Gastrocnemius medialis (tissue), 4 donors: ENCODE data around the gene VEGFA. TPM values are rescaled to one million over a fixed set of nuclear protein-coding genes. Genes with fewer than 3 reads are reported as not detected.

Experiments used
- ATAC-seq, 2 donors: fragments of 150-250 bp; one replicate each; pipeline ENCODE4 v1.9.1; 2016
- DNase-seq, 2 donors: peaks; one replicate each; pipeline ENCODE4 v3.0.0-alpha.2; 2019
- H3K27ac ChIP-seq, 4 donors: fragments of 200-600 bp; sonication (generic); 1 replicate in 1 of 4; 2 replicates in 3 of 4; pipeline ENCODE4 v1.5.1; 2016 to 2018; ENCODE audit warnings: mild to moderate bottlenecking in 2 of 4, moderate library complexity in 1 of 4
- H3K27me3 ChIP-seq, 3 donors: fragments of 200-600 bp; sonication (generic) in 2 of 3; 1 replicate in 1 of 3; 2 replicates in 2 of 3; pipeline versions ENCODE4 v1.5.1 to v1.6.0; 2016 to 2019; ENCODE audit warnings: mild to moderate bottlenecking in 1 of 3, moderate library complexity in 1 of 3
- H3K36me3 ChIP-seq, 2 donors: fragments of 200-600 bp; sonication (generic) in 1 of 2; one replicate each; pipeline ENCODE4 v1.5.1; 2017 to 2018
- H3K4me1 ChIP-seq, 2 donors: fragments of 200-600 bp; sonication (generic) in 1 of 2; one replicate each; pipeline ENCODE4 v1.5.1; 2016 to 2017; ENCODE audit warnings: mild to moderate bottlenecking in 2 of 2
- H3K4me3 ChIP-seq, 4 donors: fragments of 200-600 bp; sonication (generic) in 3 of 4; 1 replicate in 1 of 4; 2 replicates in 3 of 4; pipeline ENCODE4 v1.5.1; 2016 to 2019; ENCODE audit warnings: mild to moderate bottlenecking in 2 of 4
- H3K9me3 ChIP-seq, 3 donors: fragments of 200-600 bp; sonication (generic) in 2 of 3; 1 replicate in 1 of 3; 2 replicates in 2 of 3; pipeline ENCODE4 v1.5.1; 2016 to 2019
- CTCF ChIP-seq, 5 experiments: fragments of 450-650 bp in 3 of 5; fragments of 200-600 bp in 2 of 5; sonication (generic) in 2 of 5; IDR thresholded peaks in 4 of 5; conservative IDR thresholded peaks in 1 of 5; 1 replicate in 4 of 5; 2 replicates in 1 of 5; pipeline ENCODE4 v1.5.1; 2016 to 2019; ENCODE audit warnings: antibody characterized with exemption in 5 of 5, mild to moderate bottlenecking in 3 of 5, moderate library complexity in 3 of 5
- POLR2A ChIP-seq, 2 donors: fragments of 450-650 bp; IDR thresholded peaks; one replicate each; pipeline ENCODE4 v1.6.1; 2017; ENCODE audit warnings: antibody characterized with exemption in 2 of 2, mild to moderate bottlenecking in 2 of 2, moderate library complexity in 2 of 2
- in situ Hi-C, 4 donors: fragments of 200-750 bp; cut with MboI; loops; one replicate each; pipeline versions ENCODE4 v1.15.0 to v1.8.0; 2017; ENCODE audit warnings: low sequenced_read_pairs in 4 of 4
- intact Hi-C: fragments of 100-400 bp; cut with DNase I; formaldehyde crosslinking; loops from one replicate; pipeline ENCODE4 v1.15.1; 2023; ENCODE audit warnings: low total_unique reads
- total RNA-seq, 4 donors: library from RNA; depleted of rRNA; stranded (reverse); fragments of >200 nt; gene quantifications; one replicate each; pipeline versions ENCODE4 v1.1.0 to v1.2.3, GENCODE V29; 2016

The VEGFA gene
- total RNA-seq, 4 donors from 2014 or later: 66.4 to 195 (median 149) TPM

GRCh38 chr6:43806758-43807227 is 36.8 kb downstream of the VEGFA start:
- in situ Hi-C loops (loop anchor here in 1 of 4 donors (5.0 kb wide), 1 partner anchor 34 kb away; the partner anchor contains the start of gene VEGFA), intact Hi-C loops (no loop called here)
- Histone ChIP-seq H3K4me1 (peaks cover 24 to 25% of the 10 kb centered on the region in 2 donors), H3K36me3 (no peaks in the 10 kb centered on the region), H3K9me3 (no peaks in the 10 kb centered on the region), H3K27ac (peak overlapping the region; percentile 85 to 95 (median 91)), H3K4me3 (no peak overlapping the region), H3K27me3 (no peaks in the 10 kb centered on the region)
- DNase-seq: no peak
- TF ChIP-seq POLR2A (IDR thresholded peaks at IDR 0.05) (no peak), CTCF (IDR thresholded peaks at IDR 0.05 in 4 of 5, conservative IDR thresholded peaks at IDR 0.05 in 1 of 5) (no peak)
- no peak for ATAC-seq

GRCh38 chr6:43807228-43808061 is 37.4 kb downstream of the VEGFA start:
- no peak for TF ChIP-seq CTCF (IDR thresholded peaks at IDR 0.05 in 4 of 5, conservative IDR thresholded peaks at IDR 0.05 in 1 of 5)
- peak; percentile 19 to 61 for TF ChIP-seq POLR2A (IDR thresholded peaks at IDR 0.05)
- in situ Hi-C loops: loop anchor here in 1 of 4 donors (5.0 kb wide), 1 partner anchor 35 kb away; the partner anchor contains the start of gene VEGFA
- peak; percentile 87 to 91 for ATAC-seq

GRCh38 chr6:43808412-43808811 is 38.4 kb downstream of the VEGFA start:
- Histone ChIP-seq H3K9me3 (no peaks in the 10 kb centered on the region), H3K4me1 (peaks cover 26 to 31% of the 10 kb centered on the region in 2 donors), H3K27me3 (no peaks in the 10 kb centered on the region), H3K36me3 (no peaks in the 10 kb centered on the region), H3K27ac (peak overlapping the region; percentile 85 to 95 (median 91)), H3K4me3 (no peak overlapping the region)
- DNase-seq (no peak), ATAC-seq (no peak)
- TF ChIP-seq CTCF (IDR thresholded peaks at IDR 0.05 in 4 of 5, conservative IDR thresholded peaks at IDR 0.05 in 1 of 5) (no peak), POLR2A (IDR thresholded peaks at IDR 0.05) (no peak)
- in situ Hi-C loops: loop anchor here in 1 of 4 donors (5.0 kb wide), 1 partner anchor 36 kb away; the partner anchor contains the start of gene VEGFA
- intact Hi-C loops: no loop called here

More at GRCh38 chr6:43807228-43808061, 37.4 kb downstream of the VEGFA start:
- DNase-seq: peak; percentile 87 to 94
- intact Hi-C loops: no loop called here
- Histone ChIP-seq H3K27me3 (no peaks in the 10 kb centered on the region), H3K4me3 (no peak overlapping the region), H3K36me3 (no peaks in the 10 kb centered on the region), H3K9me3 (no peaks in the 10 kb centered on the region), H3K4me1 (peaks cover 24 to 25% of the 10 kb centered on the region in 2 donors), H3K27ac (peak overlapping the region; percentile 85 to 95 (median 91))

- in situ Hi-C loops: loop anchor here in 1 of 4 donors (5.0 kb wide), 1 partner anchor 37 kb away; the partner anchor contains the start of gene VEGFA
- H3K27me3 ChIP-seq: no peaks in the 10 kb centered on the region
- ATAC-seq: no peak
- no peaks in the 10 kb centered on the region for H3K9me3 ChIP-seq
- peaks cover 29 to 31% of the 10 kb centered on the region in 2 donors for H3K4me1 ChIP-seq
- no peak for DNase-seq
- peak overlapping the region in 3 of 4 donors; percentile 85 to 95 (median 91) for H3K27ac ChIP-seq
- no peaks in the 10 kb centered on the region for H3K36me3 ChIP-seq
- intact Hi-C loops: no loop called here
- H3K4me3 ChIP-seq: no peak overlapping the region
- TF ChIP-seq POLR2A (IDR thresholded peaks at IDR 0.05) (no peak), CTCF (IDR thresholded peaks at IDR 0.05 in 4 of 5, conservative IDR thresholded peaks at IDR 0.05 in 1 of 5) (no peak)
Observed at GRCh38 chr6:43809417-43810305, 39.6 kb downstream of the VEGFA start.
